ENCODE results near the gene LONP1.
"Not testable (repeated sequence)": the region's sequence is repeated elsewhere in the genome, so short reads cannot be mapped to it uniquely, and the experiment has no call there.

The LONP1 gene

DNA sequence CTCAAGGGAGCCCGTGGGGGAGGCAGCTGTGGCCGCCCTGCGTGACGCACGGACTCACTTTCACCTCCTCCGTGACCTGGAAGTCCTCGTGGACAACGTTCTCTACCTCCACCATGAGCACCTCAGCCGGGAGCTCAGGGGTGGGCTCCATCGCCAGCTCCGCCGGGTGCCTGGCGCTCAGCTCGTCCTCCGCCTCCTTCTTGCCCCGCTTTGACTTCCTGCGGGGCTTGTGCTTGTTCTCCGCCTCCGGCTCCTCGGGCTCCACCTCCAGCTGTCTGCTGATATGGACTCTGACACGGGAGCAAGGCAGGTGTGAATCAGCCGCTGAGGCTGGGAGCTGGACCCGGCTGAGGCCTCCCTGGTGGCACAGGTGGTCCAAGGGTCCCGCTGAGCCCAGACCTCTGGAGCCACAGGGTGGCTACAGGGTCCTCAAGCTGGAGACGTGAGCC, 8.2 kb downstream of the LONP1 start:
- DNase-seq, result no peak

DNA sequence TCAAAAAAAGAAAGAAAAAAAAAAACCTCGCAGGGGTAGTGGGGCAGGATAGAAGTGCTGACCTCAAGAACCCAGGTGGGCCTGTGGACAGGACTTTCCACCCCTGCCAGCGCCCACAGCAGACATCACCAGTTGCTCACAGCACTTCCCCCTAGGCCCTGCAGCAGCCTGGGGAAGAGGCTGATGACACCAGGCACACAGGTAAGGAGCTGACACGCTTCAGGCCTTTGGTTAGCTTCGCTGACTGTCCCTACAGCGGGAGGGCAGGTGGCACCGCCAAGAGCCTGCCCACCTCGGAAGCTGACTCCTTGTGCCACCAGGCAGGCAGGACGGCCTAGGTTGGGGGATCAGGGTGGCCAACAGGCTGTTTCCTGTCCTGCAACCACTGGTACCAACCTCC, 8.9 kb downstream of the LONP1 start:
- DNase-seq, result no peak

DNA sequence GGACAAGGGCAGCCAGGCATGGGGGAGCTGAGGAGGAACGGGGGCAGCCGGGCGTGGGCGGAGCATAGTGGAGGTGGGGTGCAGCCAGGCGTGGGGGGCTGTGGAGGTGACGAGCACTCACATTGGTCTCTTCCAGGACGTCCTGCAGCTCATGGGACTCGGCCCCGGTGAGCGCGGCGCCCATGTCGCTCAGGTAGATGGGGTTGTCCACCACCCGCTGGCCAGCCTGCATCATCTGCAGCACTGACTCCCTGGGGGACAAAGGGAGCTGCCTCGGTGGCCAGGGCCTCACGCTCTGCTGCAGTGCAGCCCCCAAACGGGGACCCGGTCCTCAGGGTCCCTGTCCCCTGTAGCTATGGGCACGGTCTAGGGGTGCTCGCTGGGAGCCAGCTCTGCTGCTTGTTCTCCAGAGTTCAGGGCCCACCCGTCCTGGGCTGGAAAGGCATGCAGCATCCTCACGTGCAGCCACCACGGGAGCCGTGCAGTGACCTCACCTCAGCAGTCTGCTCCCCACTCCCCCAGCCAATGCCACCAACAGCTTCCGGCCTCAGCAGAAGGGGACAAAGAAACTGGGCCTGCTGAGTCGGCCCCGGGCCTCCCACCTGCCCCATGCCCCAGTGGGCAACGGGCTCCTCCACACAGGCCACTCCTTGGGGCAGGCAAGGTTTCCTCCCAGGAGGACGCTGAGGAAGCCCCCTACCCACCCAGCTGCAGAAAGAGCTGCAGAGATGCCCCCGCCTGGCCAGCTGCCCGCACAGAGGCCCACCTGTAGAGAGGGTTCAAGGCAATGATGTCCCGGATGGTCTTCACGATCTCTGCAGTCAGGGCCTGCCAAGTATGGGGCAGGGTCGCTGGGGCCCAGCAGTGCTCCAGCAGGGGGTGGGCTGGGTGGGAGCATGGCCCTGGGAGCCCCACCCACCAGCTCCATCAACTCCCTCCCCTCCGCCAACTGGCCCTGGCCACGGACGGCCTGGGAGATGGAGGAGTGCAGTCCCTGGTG, 12.1 kb downstream of the LONP1 start:
- no peak for DNase-seq

DNA sequence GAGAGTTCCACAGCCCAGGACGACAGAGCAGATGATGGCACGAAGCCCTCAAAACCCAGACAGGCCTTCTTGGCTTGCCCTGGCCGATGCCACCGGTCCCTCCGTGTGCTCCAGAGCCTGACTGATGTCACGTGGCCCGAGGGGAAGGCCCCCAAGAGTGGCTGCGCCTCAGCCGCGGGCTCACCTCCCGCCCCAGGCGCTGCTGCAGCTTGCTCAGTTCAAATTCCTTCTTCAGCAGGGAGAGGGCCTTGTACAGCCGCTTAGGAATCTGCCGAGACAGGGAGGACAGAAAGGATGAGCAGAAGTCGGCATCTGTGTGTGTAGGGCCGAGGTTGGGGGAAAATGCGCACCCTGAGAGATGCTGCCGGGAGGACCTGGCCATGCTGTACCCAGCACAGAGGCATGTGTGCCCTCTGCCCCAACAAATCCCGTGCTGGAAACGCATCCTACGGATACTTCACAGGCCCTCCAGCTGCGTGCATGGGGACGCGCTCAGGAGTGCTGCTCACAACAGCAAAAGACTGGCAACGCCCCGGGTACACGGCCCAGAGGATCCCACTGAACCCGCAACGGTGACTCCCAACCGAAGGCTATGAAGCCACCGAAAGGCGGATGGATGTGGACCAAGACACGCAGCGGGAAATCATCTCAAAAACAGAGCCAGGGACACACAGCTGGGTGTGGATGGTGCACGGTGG, 12.9 kb downstream of the LONP1 start:
- DNase-seq, result no peak

DNA sequence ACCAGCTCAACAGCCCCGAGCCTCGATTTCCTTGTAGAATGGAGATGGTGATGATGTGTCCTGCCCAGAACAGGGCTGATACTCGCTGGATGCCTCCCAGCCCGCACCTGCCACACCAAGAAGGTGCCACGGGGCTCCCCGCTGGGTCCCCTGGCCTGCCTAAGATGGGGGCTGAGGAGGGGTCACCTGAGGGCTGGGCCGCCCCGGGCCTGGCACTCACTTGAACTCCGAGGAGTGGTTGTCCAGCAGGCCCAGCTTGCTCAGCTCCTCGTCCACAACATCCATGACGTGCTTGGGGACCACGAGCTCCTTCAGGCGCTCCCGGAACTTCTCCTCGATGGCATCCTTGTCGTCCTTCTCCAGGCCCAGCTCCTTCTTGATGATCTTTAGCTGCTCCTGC, 14.4 kb downstream of the LONP1 start:
- DNase-seq, result no peak

DNA sequence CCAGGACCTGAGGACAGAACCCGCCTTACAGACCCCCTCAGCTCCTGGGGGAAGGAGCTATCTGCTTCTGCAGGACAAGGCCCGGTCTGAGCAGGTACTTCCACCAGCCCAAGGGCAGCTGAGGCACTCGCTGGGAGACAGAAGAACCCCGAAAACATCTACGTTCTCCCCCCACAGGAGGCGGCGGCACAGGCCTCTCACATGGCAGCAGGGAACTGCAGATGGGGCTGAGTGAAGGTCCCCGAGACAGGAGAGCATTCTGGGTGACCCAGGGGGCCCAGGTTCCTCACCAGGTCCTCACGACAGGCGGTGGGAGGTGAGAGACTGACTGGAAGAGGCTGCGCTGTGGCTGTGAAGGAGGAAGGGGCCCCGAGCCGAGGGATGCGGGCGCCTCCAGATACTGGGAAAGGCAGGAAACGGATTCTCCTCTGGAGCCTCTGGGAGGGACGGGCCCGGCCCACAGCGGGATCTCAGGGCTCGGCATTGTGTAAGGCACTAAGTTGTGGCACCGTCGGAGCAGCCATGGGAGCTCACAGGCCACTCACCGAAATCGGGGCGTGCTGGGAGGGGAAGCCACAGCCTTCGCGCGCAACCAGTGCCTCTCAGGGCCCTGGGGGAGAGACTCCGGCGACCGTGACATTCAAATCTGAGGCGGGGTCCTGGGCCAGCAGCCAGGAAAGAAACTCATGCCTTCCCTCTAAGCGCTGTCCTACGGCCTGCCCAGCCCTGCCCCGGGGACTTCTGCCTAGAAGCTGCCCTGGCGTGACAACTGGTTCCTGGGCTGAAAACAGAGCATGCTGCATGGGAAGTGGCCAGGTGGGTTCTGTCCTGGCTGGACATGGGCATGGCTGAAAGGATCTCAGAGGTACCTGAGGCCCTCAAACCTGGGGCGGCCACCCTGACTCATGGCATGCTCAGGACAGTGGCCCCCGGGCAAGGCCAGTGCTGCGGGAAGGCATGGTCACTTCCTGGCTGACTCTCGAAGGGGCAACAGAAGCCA, 15.8 kb downstream of the LONP1 start:
- DNase-seq, result no peak

DNA sequence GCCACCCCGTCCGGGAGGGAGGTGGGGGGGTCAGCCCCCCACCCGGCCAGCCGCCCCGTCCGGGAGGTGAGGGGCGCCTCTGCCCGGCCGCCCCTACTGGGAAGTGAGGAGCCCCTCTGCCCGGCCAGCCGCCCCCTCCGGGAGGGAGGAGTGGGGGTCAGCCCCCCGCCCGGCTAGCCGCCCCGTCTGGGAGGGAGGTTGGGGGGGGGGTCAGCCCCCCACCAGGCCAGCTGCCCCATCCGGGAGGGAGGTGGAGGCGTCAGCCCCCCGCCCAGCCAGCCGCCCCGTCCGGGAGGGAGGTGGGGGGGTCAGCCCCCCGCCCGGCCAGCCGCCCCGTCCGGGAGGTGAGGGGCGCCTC, 17.9 kb downstream of the LONP1 start:
- DNase-seq, result not testable (repeated sequence)

- no peak for DNase-seq
Measured at GRCh38 chr19:5700455-5701092, 19.4 kb downstream of the LONP1 start.

DNA sequence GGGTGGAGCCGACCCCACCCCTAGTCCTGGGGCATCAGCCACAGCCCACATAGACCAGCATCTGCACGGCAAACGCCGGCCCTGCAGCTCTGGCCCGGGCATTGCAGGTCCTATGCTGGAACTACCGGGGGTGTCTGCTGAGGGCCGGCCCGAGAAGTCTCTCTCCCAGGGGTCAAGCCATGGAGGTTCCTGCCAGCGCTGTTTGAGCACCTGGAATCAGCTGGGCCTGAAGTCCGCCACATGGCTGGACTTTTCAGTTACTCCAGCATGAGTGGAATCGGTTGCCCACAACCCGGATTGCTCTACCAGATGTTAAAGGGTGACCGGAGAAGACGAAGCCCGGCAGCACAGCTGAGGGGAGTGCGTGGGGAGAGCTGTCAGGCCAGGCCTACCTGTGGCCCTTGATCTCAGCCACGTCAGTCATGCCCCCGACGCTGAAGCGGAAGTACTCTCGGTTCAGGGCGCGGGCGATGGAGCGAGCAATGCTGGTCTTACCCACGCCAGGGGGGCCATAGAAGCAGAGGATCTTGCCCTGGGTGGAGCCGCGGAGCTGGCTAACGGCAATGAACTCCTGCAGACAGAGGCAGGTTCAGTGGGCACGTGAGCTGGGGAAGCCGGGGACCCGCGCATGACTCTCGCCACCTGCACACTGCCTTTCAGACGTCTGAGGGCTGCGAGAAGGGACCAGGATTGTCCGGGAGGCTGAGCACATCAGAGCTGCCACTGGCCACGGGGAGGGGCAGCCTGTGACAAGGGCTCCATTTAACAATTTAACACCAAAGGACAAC, 21.1 kb downstream of the LONP1 start:
- no peak for DNase-seq

- no peak for DNase-seq
Measured at GRCh38 chr19:5697890-5698634, 21.9 kb downstream of the LONP1 start.

DNA sequence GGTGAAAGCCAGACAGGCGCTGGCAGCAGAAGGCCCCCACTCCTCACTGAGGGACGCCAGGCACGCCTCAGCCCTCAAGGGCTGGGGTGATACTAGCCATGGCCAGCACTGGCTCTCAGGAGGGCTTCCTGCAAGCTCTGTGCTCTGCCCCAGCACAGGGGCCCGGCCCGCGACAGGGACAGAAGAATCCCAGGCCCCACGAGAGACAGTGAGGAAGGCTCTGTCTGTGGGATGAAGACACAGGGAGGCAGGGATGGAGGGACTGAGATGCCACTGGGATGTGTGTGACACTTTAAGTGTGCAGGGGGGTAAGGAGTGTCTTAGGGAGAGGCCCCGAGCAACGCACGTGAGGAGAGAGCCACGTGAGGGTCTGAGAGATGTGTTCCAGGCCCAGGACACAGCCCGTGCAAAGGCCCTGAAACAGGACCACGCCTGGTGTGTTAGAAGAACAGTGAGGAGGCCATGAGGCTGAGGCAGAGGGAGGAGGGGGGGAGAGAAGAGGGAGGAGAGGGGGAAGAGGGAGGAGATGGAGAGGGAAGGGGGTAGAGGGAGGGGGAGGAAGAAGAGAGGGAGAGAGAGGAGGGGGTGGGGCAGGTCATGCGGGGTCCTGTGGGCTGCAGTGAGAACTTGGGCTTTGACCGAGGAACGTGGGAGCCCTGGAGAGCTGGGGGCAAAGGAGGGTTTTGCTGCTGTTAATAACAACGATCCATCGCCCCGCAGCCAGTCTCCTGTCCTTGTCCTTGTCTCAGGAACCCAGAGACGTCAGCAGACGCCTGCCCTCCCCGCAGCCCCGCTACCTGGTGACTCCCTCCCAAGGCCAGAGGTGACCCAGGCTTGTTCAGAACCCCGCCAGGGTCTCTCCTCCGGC, 22.7 kb downstream of the LONP1 start:
- no peak for DNase-seq

GRCh38 chr19:5696196-5697021, 23.5 kb downstream of the LONP1 start:
- DNase-seq, result no peak

- no peak for DNase-seq
Measured at GRCh38 chr19:5695649-5696195, 24.2 kb downstream of the LONP1 start.

GRCh38 chr19:5694956-5695648, 24.8 kb downstream of the LONP1 start:
- DNase-seq, result no peak

GRCh38 chr19:5694167-5694955, 25.6 kb downstream of the LONP1 start:
- no peak for DNase-seq

- no peak for DNase-seq
Measured at GRCh38 chr19:5693195-5694166, 26.5 kb downstream of the LONP1 start.

Data from fibroblast of skin of right quadriceps (primary cell).